Testis (tissue), 2 donors: ENCODE data around the gene CAPG.

ENCODE experiments used
- CTCF ChIP-seq, 3 experiments: fragments of 450-650 bp in 2 of 3; fragments of 200-600 bp in 1 of 3; sonication (generic) in 1 of 3; IDR thresholded peaks; one replicate each; pipeline ENCODE4 v1.5.1; 2016 to 2019; ENCODE audit warnings: antibody characterized with exemption in 3 of 3, mild to moderate bottlenecking in 2 of 3, moderate library complexity in 1 of 3
- POLR2A ChIP-seq: fragments of 450-650 bp; IDR thresholded peaks from one replicate; pipeline ENCODE4 v1.6.1; 2017; ENCODE audit warnings: antibody characterized with exemption, mild to moderate bottlenecking, moderate library complexity

- TF ChIP-seq POLR2A (no peak), CTCF (IDR thresholded peaks at IDR 0.05) (no peak)
These were observed 37.0 kb upstream of the CAPG start for GRCh38 chr2:85447222-85447585.
